ENCODE measurements around the gene RTL9.
"Not testable (repeated sequence)": the region's sequence is repeated elsewhere in the genome, so short reads cannot be mapped to it uniquely, and the experiment has no call there.

The RTL9 gene

GRCh38 chrX:110401135-110401534 is 42.5 kb downstream of the RTL9 start:
- DNase-seq = no peak
- in situ Hi-C loops (cut with HindIII; ENCODE audit: low pct_ligation_motif_present, low pct_unique_long_range_greater_than_20kb, low sequenced_read_pairs) = loop anchor here (25.0 kb wide), 1 partner anchor 239 kb away; no protein-coding TSS in a partner anchor

GRCh38 chrX:110402091-110402849 is 43.6 kb downstream of the RTL9 start:
- no peak for DNase-seq
- in situ Hi-C loops (cut with HindIII; ENCODE audit: low pct_ligation_motif_present, low pct_unique_long_range_greater_than_20kb, low sequenced_read_pairs) = loop anchor here (25.0 kb wide), 1 partner anchor 240 kb away; no protein-coding TSS in a partner anchor

- in situ Hi-C loops (cut with HindIII; ENCODE audit: low pct_ligation_motif_present, low pct_unique_long_range_greater_than_20kb, low sequenced_read_pairs) = loop anchor here (25.0 kb wide), 1 partner anchor 241 kb away; no protein-coding TSS in a partner anchor
Measured at GRCh38 chrX:110402850-110403221, 44.2 kb downstream of the RTL9 start.

GRCh38 chrX:110403441-110404238 is 45.0 kb downstream of the RTL9 start:
- in situ Hi-C loops (cut with HindIII; ENCODE audit: low pct_ligation_motif_present, low pct_unique_long_range_greater_than_20kb, low sequenced_read_pairs) = loop anchor here (25.0 kb wide), 1 partner anchor 241 kb away; no protein-coding TSS in a partner anchor
- DNase-seq = no peak

More at GRCh38 chrX:110402850-110403221, 44.2 kb downstream of the RTL9 start:
- no peak for DNase-seq

GRCh38 chrX:110404376-110404775 is 45.7 kb downstream of the RTL9 start:
- in situ Hi-C loops (cut with HindIII; ENCODE audit: low pct_ligation_motif_present, low pct_unique_long_range_greater_than_20kb, low sequenced_read_pairs) = loop anchor here (25.0 kb wide), 1 partner anchor 242 kb away; no protein-coding TSS in a partner anchor
- no peak for DNase-seq

GRCh38 chrX:110406250-110406649 is 47.6 kb downstream of the RTL9 start:
- in situ Hi-C loops (cut with HindIII; ENCODE audit: low pct_ligation_motif_present, low pct_unique_long_range_greater_than_20kb, low sequenced_read_pairs) = loop anchor here (25.0 kb wide), 1 partner anchor 244 kb away; no protein-coding TSS in a partner anchor
- DNase-seq = not testable (repeated sequence)

- no peak for DNase-seq
- in situ Hi-C loops (cut with HindIII; ENCODE audit: low pct_ligation_motif_present, low pct_unique_long_range_greater_than_20kb, low sequenced_read_pairs) = loop anchor here (25.0 kb wide), 1 partner anchor 245 kb away; no protein-coding TSS in a partner anchor
Measured at GRCh38 chrX:110406822-110407221, 48.2 kb downstream of the RTL9 start.

GRCh38 chrX:110407910-110408545 is 49.4 kb downstream of the RTL9 start:
- DNase-seq = peak; percentile 53
- in situ Hi-C loops (cut with HindIII; ENCODE audit: low pct_ligation_motif_present, low pct_unique_long_range_greater_than_20kb, low sequenced_read_pairs) = loop anchor here (25.0 kb wide), 1 partner anchor 246 kb away; no protein-coding TSS in a partner anchor

Data from ACHN (cell line).